ACHN (cell line): Measurements from ENCODE around the gene POLG.

Source experiments
- DNase-seq: peaks from one replicate; pipeline ENCODE4 v3.0.0-alpha.2; 2015
- in situ Hi-C: cut with HindIII; loops from 2 replicates; pipeline ENCODE4 v1.10.0; 2017; ENCODE audit warnings: low sequenced_read_pairs, low pct_ligation_motif_present, low pct_unique_long_range_greater_than_20kb

POLG gene

GRCh38 chr15:89371228-89372044, 36.8 kb upstream of the POLG start:
- no peak for DNase-seq

GRCh38 chr15:89370978-89371227, 36.3 kb upstream of the POLG start:
- in situ Hi-C loops = no loop called here
- no peak for DNase-seq

More at GRCh38 chr15:89371228-89372044, 36.8 kb upstream of the POLG start:
- in situ Hi-C loops = no loop called here

- no peak for DNase-seq
- in situ Hi-C loops = no loop called here
Measured at GRCh38 chr15:89370120-89370977, 35.7 kb upstream of the POLG start.

- in situ Hi-C loops = no loop called here
- no peak for DNase-seq
Measured at GRCh38 chr15:89369341-89369947, 34.8 kb upstream of the POLG start.

GRCh38 chr15:89368566-89369223, 34.1 kb upstream of the POLG start:
- in situ Hi-C loops = no loop called here
- no peak for DNase-seq

GRCh38 chr15:89367485-89368451, 33.1 kb upstream of the POLG start:
- in situ Hi-C loops = no loop called here
- DNase-seq = no peak

GRCh38 chr15:89366656-89367393, 32.2 kb upstream of the POLG start:
- DNase-seq = no peak
- in situ Hi-C loops = no loop called here

- no peak for DNase-seq
- in situ Hi-C loops = no loop called here
Measured at GRCh38 chr15:89365462-89366065, 30.9 kb upstream of the POLG start.

- DNase-seq = no peak
- in situ Hi-C loops = no loop called here
Measured at GRCh38 chr15:89364741-89365450, 30.3 kb upstream of the POLG start.

GRCh38 chr15:89364341-89364740, 29.7 kb upstream of the POLG start:
- no peak for DNase-seq
- in situ Hi-C loops = no loop called here

GRCh38 chr15:89363770-89364169, 29.1 kb upstream of the POLG start:
- DNase-seq = no peak
- in situ Hi-C loops = no loop called here

- in situ Hi-C loops = no loop called here
- DNase-seq = no peak
Measured at GRCh38 chr15:89363133-89363532, 28.5 kb upstream of the POLG start.

- no peak for DNase-seq
- in situ Hi-C loops = no loop called here
Measured at GRCh38 chr15:89362203-89363101, 27.8 kb upstream of the POLG start.

GRCh38 chr15:89361451-89362202, 27.0 kb upstream of the POLG start:
- in situ Hi-C loops = no loop called here
- DNase-seq = peak; percentile 73
